Measurements from ENCODE around the gene MRGPRX4. TPM values are rescaled to one million over a fixed set of nuclear protein-coding genes. Genes with fewer than 3 reads are reported as not detected.
"Not testable (repeated sequence)": the region's sequence is repeated elsewhere in the genome, so short reads cannot be mapped to it uniquely, and the experiment has no call there.

Gene MRGPRX4
- total RNA-seq, 1 donor from 2014 or later: not detected

DNA sequence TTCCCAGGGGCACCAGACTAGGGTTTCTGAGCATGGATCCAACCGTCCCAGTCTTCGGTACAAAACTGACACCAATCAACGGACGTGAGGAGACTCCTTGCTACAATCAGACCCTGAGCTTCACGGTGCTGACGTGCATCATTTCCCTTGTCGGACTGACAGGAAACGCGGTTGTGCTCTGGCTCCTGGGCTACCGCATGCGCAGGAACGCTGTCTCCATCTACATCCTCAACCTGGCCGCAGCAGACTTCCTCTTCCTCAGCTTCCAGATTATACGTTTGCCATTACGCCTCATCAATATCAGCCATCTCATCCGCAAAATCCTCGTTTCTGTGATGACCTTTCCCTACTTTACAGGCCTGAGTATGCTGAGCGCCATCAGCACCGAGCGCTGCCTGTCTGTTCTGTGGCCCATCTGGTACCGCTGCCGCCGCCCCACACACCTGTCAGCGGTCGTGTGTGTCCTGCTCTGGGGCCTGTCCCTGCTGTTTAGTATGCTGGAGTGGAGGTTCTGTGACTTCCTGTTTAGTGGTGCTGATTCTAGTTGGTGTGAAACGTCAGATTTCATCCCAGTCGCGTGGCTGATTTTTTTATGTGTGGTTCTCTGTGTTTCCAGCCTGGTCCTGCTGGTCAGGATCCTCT, 709 bp downstream of the MRGPRX4 start:
- no peaks in the 10 kb centered on the region for H3K36me3 ChIP-seq
- DNase-seq: no peak
- intact Hi-C loops (cut with DNase I): no loop called here
- no peaks in the 10 kb centered on the region for H3K9me3 ChIP-seq
- ATAC-seq: no peak
- H3K27ac ChIP-seq: no peak overlapping the region
- TF ChIP-seq, protein P1, sequence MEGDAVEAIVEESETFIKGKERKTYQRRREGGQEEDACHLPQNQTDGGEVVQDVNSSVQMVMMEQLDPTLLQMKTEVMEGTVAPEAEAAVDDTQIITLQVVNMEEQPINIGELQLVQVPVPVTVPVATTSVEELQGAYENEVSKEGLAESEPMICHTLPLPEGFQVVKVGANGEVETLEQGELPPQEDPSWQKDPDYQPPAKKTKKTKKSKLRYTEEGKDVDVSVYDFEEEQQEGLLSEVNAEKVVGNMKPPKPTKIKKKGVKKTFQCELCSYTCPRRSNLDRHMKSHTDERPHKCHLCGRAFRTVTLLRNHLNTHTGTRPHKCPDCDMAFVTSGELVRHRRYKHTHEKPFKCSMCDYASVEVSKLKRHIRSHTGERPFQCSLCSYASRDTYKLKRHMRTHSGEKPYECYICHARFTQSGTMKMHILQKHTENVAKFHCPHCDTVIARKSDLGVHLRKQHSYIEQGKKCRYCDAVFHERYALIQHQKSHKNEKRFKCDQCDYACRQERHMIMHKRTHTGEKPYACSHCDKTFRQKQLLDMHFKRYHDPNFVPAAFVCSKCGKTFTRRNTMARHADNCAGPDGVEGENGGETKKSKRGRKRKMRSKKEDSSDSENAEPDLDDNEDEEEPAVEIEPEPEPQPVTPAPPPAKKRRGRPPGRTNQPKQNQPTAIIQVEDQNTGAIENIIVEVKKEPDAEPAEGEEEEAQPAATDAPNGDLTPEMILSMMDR (IDR thresholded peaks at IDR 0.05): no peak
- peaks cover 9% of the 10 kb centered on the region for H3K27me3 ChIP-seq
- H3K4me3 ChIP-seq: no peak overlapping the region
- H3K4me1 ChIP-seq: no peaks in the 10 kb centered on the region

DNA sequence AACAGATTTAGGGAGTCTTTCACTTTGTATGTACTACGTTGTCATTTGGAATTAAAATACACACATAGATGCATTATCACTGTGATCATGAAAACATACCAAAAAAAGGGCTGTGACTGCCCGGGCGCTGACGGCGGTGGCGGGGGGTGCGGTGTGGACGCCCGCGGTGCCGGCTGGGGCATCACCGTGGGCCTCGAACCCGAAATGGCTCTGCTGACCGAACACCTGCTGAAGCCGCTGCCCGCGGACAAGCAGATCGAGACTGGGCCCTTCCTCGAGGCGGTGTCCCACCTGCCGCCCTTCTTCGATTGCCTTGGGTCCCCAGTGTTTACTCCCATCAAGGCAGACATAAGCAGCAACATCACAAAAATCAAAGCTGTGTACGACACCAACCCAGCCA, 16.2 kb downstream of the MRGPRX4 start:
- H3K36me3 ChIP-seq: no peaks in the 10 kb centered on the region
- intact Hi-C loops (cut with DNase I): no loop called here
- no peaks in the 10 kb centered on the region for H3K27me3 ChIP-seq
- no peak overlapping the region for H3K4me3 ChIP-seq
- no peak overlapping the region for H3K27ac ChIP-seq
- no peaks in the 10 kb centered on the region for H3K9me3 ChIP-seq
- H3K4me1 ChIP-seq: no peaks in the 10 kb centered on the region
- TF ChIP-seq, protein P1 (IDR thresholded peaks at IDR 0.05): no peak
- no peak for DNase-seq
- ATAC-seq: no peak

DNA sequence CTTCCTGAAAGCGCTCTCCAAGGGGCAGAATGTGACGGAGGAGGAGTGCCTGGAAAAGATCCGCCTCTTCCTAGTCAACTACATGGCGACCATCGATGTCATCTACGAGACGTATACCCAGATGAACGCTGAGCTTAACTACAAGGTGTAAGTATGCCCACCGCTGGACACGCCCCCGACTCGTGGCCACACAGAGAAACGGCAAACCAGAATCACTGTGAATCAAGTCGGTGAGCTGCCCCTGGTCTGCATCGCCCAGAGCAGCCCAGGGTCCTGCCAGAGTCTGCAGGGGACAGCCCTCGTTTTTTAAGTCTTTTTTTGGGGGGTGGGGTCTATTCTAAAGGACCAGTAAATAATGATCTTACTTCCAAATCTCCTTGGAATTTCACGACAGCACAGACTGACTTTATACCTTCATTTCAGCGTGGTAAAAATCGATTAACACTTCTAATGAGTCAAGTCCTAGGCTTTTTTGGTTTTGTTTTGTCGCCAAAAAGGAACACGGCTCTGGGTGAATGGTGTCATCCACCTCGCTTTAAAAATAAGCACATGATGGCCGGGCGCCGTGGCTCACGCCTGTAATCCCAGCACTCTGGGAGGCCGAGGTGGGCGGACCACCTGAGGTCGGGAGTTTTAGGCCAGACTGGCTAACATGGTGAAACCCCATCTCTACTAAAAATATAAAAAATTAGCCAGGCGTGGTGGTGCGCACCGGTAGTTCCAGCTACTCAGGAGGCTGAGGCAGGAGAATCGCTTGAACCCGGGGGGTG, 17.0 kb downstream of the MRGPRX4 start:
- DNase-seq: not testable (repeated sequence)

DNA sequence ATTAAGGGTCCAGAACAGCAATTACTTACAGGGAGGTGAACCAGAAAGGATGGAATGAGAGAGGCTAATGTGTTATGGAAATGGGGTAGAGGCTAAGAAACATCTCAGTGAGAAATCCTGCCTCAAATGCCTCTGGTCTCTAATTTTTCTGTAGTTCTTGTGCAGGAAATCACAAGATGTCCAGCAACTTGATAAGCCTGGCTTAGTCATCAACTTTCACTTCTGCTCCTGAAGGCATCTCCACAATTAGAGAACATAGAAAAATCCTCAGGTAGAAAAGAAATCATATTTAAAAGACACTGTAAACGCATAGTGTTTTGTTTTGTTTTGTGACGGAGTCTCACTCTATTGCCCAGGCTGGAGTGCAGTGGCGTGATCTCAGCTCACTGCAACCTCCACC, 18.7 kb downstream of the MRGPRX4 start:
- ATAC-seq (no peak), DNase-seq (no peak)
- Histone ChIP-seq H3K4me1 (no peaks in the 10 kb centered on the region), H3K4me3 (no peak overlapping the region), H3K36me3 (no peaks in the 10 kb centered on the region), H3K27ac (no peak overlapping the region), H3K9me3 (no peaks in the 10 kb centered on the region), H3K27me3 (no peaks in the 10 kb centered on the region)
- TF ChIP-seq, protein P1 (IDR thresholded peaks at IDR 0.05): no peak
- intact Hi-C loops (cut with DNase I): no loop called here

More for the DNA sequence above, 17.0 kb downstream of the MRGPRX4 start:
- H3K4me1 ChIP-seq; intact Hi-C loops (cut with DNase I); H3K27ac ChIP-seq; H3K36me3 ChIP-seq; H3K27me3 ChIP-seq; H3K4me3 ChIP-seq; ATAC-seq; H3K9me3 ChIP-seq: not testable (repeated sequence)

DNA sequence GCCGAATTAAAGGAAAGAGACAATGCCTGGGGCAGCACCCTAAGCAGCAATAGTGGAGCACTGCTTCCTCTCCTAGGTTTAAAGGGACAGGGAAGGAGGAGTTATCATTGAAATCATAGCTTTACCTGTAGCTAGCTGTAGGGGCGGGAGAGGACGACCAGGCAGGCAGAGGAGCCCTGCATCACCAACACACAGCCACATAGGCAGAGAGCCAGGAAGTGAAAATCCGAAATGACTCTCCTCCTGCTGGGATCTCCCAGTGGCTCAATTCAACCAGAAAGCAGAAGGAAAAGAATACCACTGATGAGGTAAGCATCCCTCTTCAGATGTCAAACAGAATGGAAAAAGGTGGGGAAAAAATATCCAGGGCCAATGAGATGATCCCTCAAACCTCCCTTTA, 20.4 kb downstream of the MRGPRX4 start:
- no peak overlapping the region for H3K27ac ChIP-seq
- H3K4me3 ChIP-seq: no peak overlapping the region
- H3K36me3 ChIP-seq: no peaks in the 10 kb centered on the region
- intact Hi-C loops (cut with DNase I): no loop called here
- H3K9me3 ChIP-seq: no peaks in the 10 kb centered on the region
- no peaks in the 10 kb centered on the region for H3K4me1 ChIP-seq
- no peak for ATAC-seq
- no peak for DNase-seq
- H3K27me3 ChIP-seq: no peaks in the 10 kb centered on the region
- TF ChIP-seq, protein P1 (IDR thresholded peaks at IDR 0.05): no peak

- Histone ChIP-seq H3K4me3 (no peak overlapping the region), H3K4me1 (no peaks in the 10 kb centered on the region), H3K36me3 (no peaks in the 10 kb centered on the region), H3K27ac (no peak overlapping the region), H3K27me3 (no peaks in the 10 kb centered on the region), H3K9me3 (no peaks in the 10 kb centered on the region)
- TF ChIP-seq, protein P1 (IDR thresholded peaks at IDR 0.05): no peak
- DNase-seq (no peak), ATAC-seq (no peak)
- intact Hi-C loops (cut with DNase I): no loop called here
These were observed 23.9 kb downstream of the MRGPRX4 start for GRCh38 chr11:18196532-18196931.

- H3K27ac ChIP-seq; intact Hi-C loops (cut with DNase I); ATAC-seq; DNase-seq; H3K27me3 ChIP-seq; H3K36me3 ChIP-seq; H3K4me3 ChIP-seq; H3K9me3 ChIP-seq; H3K4me1 ChIP-seq: not testable (repeated sequence)
These were observed 25.1 kb downstream of the MRGPRX4 start for GRCh38 chr11:18197738-18198137.

All from upper lobe of right lung (tissue), 1 donor.